ENCODE data around the gene ACTL7A. TPM values are rescaled to one million over a fixed set of nuclear protein-coding genes. Genes with fewer than 3 reads are reported as not detected.
A peak's percentile ranks its signal among the peaks of the same experiment; 100 is the strongest.

ACTL7A gene
- total and polyA plus RNA-seq, 2 of the 13 experiments (the other 11 are each of a cell fraction or from before 2014, with no cell fraction given) = not detected

DNA sequence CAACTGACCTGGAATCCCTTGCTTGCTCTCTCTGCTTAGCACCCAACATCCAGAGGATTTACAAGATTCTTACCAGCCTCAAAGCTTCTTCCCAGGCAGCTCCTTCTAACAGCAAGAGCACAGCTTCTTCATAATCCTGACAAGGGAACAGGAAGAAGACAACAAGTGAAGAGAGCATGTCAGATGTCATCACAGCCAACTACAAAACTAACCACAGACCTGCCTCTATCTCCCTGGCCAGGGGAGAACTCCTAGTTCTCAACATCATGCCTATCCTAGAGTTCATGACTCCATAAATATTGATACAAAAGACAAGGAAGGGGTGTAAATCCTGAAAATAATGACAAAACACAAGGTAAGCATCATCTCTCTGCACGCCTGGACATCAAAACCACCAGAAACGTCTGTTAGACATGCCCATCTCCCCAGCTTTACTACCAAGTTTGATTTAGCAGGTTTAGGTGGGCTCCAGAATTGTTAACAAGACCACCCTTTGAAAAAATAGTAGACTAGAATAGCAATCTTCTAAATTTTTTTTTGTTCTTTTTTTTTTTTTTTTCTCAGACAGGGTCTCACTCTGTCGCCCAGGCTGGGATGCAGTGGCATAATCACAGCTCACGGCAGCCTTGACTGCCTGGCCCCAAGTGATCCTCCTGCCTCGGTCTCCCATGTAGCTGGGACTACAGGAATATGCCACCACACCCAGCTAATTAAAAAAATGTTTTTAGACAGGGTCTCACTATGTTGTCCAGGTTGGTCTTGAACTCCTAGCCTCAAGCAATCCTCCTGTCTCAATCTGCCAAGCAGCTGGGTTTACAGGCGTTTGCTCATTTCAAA is 20.2 kb downstream of the ACTL7A start (continued):
- TF ChIP-seq SIX4 (CRISPR knock-in tag; IDR thresholded peaks at IDR 0.05) (no peak), GATAD2A (CRISPR knock-in tag; IDR thresholded peaks at IDR 0.05) (no peak; the same call in 1 of the 2 replicates), CHD2 (IDR thresholded peaks at IDR 0.05; ENCODE audit: low read depth, low read length) (no peak), ZNF292 (CRISPR knock-in tag; IDR thresholded peaks at IDR 0.05; ENCODE audit: borderline replicate concordance, low read depth) (no peak), FOSL2 (CRISPR knock-in tag; IDR thresholded peaks at IDR 0.05) (no peak), ZNF121 (CRISPR knock-in tag; IDR thresholded peaks at IDR 0.05) (peak; percentile 25; the same call in 1 of the 2 replicates), ARNT (IDR thresholded peaks at IDR 0.05) (no peak), MLLT10 (CRISPR knock-in tag; IDR thresholded peaks at IDR 0.05) (no peak), RARA (CRISPR knock-in tag; IDR thresholded peaks at IDR 0.05) (no peak), POLR2A (IDR thresholded peaks at IDR 0.05; ENCODE audit: insufficient read depth in 1 of 2, low read depth in 2 of 2, low read length in 2 of 2) (peak; percentile 14 to 32; a peak in 2 of 4 replicates), SNAPC2 (CRISPR knock-in tag; IDR thresholded peaks at IDR 0.05) (no peak), SKI (IDR thresholded peaks at IDR 0.05; ENCODE audit: partially characterized antibody) (no peak), SRSF4 (IDR thresholded peaks at IDR 0.05; ENCODE audit: low read depth, low read length, poor library complexity, severe bottlenecking) (no peak), SAP130 (CRISPR knock-in tag; IDR thresholded peaks at IDR 0.05; ENCODE audit: low read depth) (no peak), NR2F6 (IDR thresholded peaks at IDR 0.05) (no peak), NR2F6 (CRISPR knock-in tag; IDR thresholded peaks at IDR 0.05) (no peak), HOXA5 (CRISPR knock-in tag; IDR thresholded peaks at IDR 0.05) (no peak), ZSCAN9 (CRISPR knock-in tag; IDR thresholded peaks at IDR 0.05; ENCODE audit: borderline replicate concordance) (no peak), PHF21A (CRISPR knock-in tag; IDR thresholded peaks at IDR 0.05) (no peak), ZNF570 (CRISPR knock-in tag; IDR thresholded peaks at IDR 0.05; ENCODE audit: borderline replicate concordance) (no peak), AGO2 (optimal IDR thresholded peaks at IDR 0.05; ENCODE audit: low read depth, low read length) (peak; percentile 58), AGO1 (IDR thresholded peaks at IDR 0.05; ENCODE audit: low read depth, low read length, poor library complexity, severe bottlenecking) (no peak), ZFP62 (CRISPR knock-in tag; IDR thresholded peaks at IDR 0.05) (no peak), HOXA3 (CRISPR knock-in tag; IDR thresholded peaks at IDR 0.05) (no peak), ZNF3 (CRISPR knock-in tag; IDR thresholded peaks at IDR 0.05) (no peak)
- TF ChIP-seq, protein P1, sequence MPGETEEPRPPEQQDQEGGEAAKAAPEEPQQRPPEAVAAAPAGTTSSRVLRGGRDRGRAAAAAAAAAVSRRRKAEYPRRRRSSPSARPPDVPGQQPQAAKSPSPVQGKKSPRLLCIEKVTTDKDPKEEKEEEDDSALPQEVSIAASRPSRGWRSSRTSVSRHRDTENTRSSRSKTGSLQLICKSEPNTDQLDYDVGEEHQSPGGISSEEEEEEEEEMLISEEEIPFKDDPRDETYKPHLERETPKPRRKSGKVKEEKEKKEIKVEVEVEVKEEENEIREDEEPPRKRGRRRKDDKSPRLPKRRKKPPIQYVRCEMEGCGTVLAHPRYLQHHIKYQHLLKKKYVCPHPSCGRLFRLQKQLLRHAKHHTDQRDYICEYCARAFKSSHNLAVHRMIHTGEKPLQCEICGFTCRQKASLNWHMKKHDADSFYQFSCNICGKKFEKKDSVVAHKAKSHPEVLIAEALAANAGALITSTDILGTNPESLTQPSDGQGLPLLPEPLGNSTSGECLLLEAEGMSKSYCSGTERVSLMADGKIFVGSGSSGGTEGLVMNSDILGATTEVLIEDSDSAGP (CRISPR knock-in tag; IDR thresholded peaks at IDR 0.05; ENCODE audit: borderline replicate concordance) = no peak
- TF ChIP-seq, protein P2, sequence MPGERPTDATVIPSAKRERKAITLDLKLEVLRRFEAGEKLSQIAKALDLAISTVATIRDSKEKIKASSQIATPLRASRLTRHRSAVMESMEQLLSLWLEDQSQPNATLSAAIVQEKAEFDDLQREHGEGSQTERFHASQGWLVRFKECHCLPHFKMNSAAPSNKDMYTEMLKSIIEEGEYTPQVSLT (CRISPR knock-in tag; IDR thresholded peaks at IDR 0.05; ENCODE audit: borderline replicate concordance, low read depth) = no peak
- TF ChIP-seq, protein P3, sequence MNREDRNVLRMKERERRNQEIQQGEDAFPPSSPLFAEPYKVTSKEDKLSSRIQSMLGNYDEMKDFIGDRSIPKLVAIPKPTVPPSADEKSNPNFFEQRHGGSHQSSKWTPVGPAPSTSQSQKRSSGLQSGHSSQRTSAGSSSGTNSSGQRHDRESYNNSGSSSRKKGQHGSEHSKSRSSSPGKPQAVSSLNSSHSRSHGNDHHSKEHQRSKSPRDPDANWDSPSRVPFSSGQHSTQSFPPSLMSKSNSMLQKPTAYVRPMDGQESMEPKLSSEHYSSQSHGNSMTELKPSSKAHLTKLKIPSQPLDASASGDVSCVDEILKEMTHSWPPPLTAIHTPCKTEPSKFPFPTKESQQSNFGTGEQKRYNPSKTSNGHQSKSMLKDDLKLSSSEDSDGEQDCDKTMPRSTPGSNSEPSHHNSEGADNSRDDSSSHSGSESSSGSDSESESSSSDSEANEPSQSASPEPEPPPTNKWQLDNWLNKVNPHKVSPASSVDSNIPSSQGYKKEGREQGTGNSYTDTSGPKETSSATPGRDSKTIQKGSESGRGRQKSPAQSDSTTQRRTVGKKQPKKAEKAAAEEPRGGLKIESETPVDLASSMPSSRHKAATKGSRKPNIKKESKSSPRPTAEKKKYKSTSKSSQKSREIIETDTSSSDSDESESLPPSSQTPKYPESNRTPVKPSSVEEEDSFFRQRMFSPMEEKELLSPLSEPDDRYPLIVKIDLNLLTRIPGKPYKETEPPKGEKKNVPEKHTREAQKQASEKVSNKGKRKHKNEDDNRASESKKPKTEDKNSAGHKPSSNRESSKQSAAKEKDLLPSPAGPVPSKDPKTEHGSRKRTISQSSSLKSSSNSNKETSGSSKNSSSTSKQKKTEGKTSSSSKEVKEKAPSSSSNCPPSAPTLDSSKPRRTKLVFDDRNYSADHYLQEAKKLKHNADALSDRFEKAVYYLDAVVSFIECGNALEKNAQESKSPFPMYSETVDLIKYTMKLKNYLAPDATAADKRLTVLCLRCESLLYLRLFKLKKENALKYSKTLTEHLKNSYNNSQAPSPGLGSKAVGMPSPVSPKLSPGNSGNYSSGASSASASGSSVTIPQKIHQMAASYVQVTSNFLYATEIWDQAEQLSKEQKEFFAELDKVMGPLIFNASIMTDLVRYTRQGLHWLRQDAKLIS (CRISPR knock-in tag; IDR thresholded peaks at IDR 0.05) = no peak

All from HepG2 (cell line).